Inflammatory macrophage treated with lipopolysaccharide for 4 hours (primary cell): ENCODE results near the gene HINT1.

ENCODE experiments used
- DNase-seq: peaks from one replicate; pipeline ENCODE4 v3.0.0-alpha.2; 2020

The HINT1 gene

GRCh38 chr5:131109540-131110255, 55.4 kb downstream of the HINT1 start:
- DNase-seq, result peak; percentile 49
